AG09319 (cell line): Measurements from ENCODE around the gene SSNA1.

Experiments used
- DNase-seq: peaks from one replicate; pipeline ENCODE4 v3.0.0-alpha.2; 2010; ENCODE audit warnings: low read depth; ENCODE audit errors: extremely low read depth
- TF ChIP-seq, protein P1 (sequence below): IDR thresholded peaks from 2 replicates; pipeline ENCODE4 v1.5.1; 2011; ENCODE audit warnings: low read depth, mild to moderate bottlenecking, inconsistent platforms, low read length, moderate library complexity

Gene SSNA1

DNA sequence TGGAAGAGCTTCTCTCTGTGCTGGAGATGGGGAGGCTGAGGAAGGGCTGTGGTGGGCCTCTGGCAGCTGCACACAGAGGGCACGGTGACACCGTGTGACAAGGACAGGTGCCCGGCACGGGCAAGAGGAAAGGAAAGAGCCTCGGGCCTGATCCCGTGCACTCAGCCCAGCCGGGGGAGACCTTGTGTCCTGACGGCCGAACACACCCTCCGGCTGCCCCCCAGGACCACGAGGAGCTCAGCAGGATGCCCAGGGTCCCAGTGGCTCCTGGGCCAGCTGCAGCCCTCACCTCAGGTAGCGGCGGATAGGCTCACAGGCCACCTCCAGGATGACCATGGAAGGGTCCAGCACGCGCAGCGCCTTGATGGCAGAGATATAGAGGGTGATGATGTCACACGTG, 5.6 kb upstream of the SSNA1 start:
- DNase-seq: no peak
- TF ChIP-seq, protein P1, sequence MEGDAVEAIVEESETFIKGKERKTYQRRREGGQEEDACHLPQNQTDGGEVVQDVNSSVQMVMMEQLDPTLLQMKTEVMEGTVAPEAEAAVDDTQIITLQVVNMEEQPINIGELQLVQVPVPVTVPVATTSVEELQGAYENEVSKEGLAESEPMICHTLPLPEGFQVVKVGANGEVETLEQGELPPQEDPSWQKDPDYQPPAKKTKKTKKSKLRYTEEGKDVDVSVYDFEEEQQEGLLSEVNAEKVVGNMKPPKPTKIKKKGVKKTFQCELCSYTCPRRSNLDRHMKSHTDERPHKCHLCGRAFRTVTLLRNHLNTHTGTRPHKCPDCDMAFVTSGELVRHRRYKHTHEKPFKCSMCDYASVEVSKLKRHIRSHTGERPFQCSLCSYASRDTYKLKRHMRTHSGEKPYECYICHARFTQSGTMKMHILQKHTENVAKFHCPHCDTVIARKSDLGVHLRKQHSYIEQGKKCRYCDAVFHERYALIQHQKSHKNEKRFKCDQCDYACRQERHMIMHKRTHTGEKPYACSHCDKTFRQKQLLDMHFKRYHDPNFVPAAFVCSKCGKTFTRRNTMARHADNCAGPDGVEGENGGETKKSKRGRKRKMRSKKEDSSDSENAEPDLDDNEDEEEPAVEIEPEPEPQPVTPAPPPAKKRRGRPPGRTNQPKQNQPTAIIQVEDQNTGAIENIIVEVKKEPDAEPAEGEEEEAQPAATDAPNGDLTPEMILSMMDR: no peak

GRCh38 chr9:137183980-137184595, 4.4 kb upstream of the SSNA1 start:
- TF ChIP-seq, protein P1: no peak
- DNase-seq: no peak

DNA sequence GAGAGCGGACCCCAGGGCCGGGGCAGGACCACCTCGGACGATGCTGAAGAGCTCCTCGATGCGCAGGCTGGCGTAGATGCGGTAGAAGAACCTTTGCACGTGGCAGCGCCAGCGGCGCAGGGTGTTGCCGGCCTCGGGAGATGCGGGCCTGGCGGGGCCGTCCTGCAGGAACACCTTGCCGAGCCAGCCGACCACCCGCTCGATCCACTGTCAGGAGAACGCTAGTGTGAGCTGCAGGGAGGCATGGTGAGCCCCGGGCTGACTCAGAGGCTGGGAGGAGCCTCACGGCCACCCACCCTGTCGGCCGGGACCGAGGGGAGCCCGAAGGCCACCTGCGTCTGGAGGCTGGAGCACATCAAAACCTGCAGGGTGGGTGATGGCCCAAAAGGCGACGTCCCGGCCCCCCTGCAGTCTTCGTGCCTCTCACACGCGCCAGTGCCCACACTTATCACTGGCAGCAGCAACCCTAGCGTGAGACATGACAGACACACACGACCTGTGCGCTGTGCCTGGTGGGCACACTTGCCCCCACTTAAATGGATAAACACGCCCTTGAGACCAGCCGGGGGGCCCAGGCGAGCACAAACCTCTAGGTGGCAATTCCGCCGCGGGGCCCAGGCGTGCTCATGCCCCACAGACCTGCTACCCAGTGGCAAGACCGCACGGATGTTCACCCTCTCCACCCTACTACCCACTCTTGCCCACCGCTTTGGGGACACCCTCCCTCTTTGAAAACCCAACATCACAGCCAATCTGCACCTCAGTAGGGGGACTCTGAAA, 3.4 kb upstream of the SSNA1 start:
- TF ChIP-seq, protein P1: no peak

DNA sequence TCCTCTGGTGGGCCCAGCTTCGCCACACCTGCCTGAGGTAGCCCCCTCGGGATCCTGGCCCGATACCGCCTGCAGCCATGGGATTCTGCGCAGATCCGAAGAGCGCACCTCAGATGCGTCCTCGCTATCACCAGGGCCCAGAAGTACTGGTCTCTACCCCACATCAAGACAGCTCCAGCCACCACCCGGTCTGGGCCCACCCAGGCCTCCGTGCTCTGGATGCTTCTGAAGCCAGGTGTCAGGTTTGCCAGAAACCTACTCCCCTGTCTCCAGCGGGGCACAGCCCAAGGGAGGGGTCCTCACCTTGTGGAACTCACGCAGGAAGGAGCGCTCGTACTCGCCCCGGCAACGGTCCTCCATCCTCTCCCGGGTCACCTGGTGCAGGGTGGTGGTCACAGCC, 2.6 kb upstream of the SSNA1 start:
- DNase-seq: no peak
- TF ChIP-seq, protein P1: no peak

More for the DNA sequence above, 3.4 kb upstream of the SSNA1 start:
- no peak for DNase-seq

- TF ChIP-seq, protein P1: no peak
- no peak for DNase-seq
Observed at GRCh38 chr9:137186385-137186784, 2.1 kb upstream of the SSNA1 start.

GRCh38 chr9:137187386-137187785, 1.1 kb upstream of the SSNA1 start:
- TF ChIP-seq, protein P1: no peak
- no peak for DNase-seq

DNA sequence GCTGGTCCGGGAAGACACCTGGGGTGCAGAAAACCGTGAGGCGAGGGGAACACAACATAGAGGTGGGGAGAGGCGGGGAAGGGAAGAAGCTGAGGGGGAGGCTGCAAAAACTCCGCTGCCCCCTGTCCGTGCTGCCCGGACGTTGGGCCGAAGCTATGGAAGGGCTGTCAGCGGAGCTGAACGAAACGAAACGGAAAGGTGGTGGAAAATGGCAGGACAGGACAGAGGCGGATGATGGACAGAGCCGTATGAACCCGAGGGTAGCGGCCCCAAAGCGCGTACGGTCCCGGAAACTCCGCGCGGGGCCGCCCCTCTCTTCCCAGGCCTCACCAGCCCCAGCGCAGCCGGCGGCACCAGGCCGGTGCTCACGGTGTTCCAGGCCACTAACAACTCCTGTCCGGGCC, 388 bp upstream of the SSNA1 start:
- TF ChIP-seq, protein P1: no peak
- no peak for DNase-seq
